Upper lobe of left lung (tissue), 6 donors: ENCODE data around the gene DNAH17. TPM values are rescaled to one million over a fixed set of nuclear protein-coding genes. Genes with fewer than 3 reads are reported as not detected.
A peak's percentile ranks its signal among the peaks of the same experiment; 100 is the strongest.

Experiments
- ATAC-seq, 2 donors: fragments of 200-7000 bp; cut with Tn5 transposase; one replicate each; pipeline ENCODE4 v1.9.1; 2022; ENCODE audit warnings: mild to moderate bottlenecking in 2 of 2, moderate library complexity in 2 of 2; ENCODE audit not compliant: low FRiP score in 2 of 2
- DNase-seq, 2 donors: peaks; one replicate each; pipeline ENCODE4 v3.0.0-alpha.2; 2019 to 2020
- H3K27ac ChIP-seq, 4 donors: fragments of 200-600 bp; sonication (generic); one replicate each; pipeline ENCODE4 v1.5.1; 2016 to 2019
- H3K27me3 ChIP-seq, 4 donors: fragments of 200-600 bp; sonication (generic); one replicate each; pipeline ENCODE4 v1.5.1; 2017 to 2019
- H3K36me3 ChIP-seq, 4 donors: fragments of 200-600 bp; sonication (generic); one replicate each; pipeline ENCODE4 v1.5.1; 2016 to 2019
- H3K4me1 ChIP-seq, 4 donors: fragments of 200-600 bp; sonication (generic); one replicate each; pipeline ENCODE4 v1.5.1; 2018 to 2019
- H3K4me3 ChIP-seq, 4 donors: fragments of 200-600 bp; sonication (generic); one replicate each; pipeline ENCODE4 v1.5.1; 2017 to 2019; ENCODE audit warnings: mild to moderate bottlenecking in 2 of 4, moderate library complexity in 1 of 4
- H3K9me3 ChIP-seq, 4 donors: fragments of 200-600 bp; sonication (generic); one replicate each; pipeline ENCODE4 v1.5.1; 2018 to 2019
- CTCF ChIP-seq, 6 experiments: fragments of 450-650 bp in 4 of 6; fragments of 200-600 bp in 2 of 6; sonication (generic) in 2 of 6; IDR thresholded peaks; one replicate each; pipeline ENCODE4 v1.5.1; 2016 to 2019; ENCODE audit warnings: antibody characterized with exemption in 6 of 6
- EP300 ChIP-seq, 4 donors: sonication (generic); formaldehyde crosslinking; IDR thresholded peaks; one replicate each; pipeline ENCODE4 v1.5.1; 2017; ENCODE audit warnings: antibody characterized with exemption in 4 of 4, control low read depth in 2 of 4
- POLR2A ChIP-seq, 4 donors: fragments of 450-650 bp; IDR thresholded peaks; one replicate each; pipeline ENCODE4 v1.5.1; 2016 to 2017; ENCODE audit warnings: antibody characterized with exemption in 4 of 4, mild to moderate bottlenecking in 2 of 4
- POLR2AphosphoS5 ChIP-seq, 2 donors: sonication (generic); formaldehyde crosslinking; IDR thresholded peaks; one replicate each; pipeline ENCODE4 v1.5.1; 2017; ENCODE audit warnings: antibody characterized with exemption in 2 of 2
- WGBS, 2 donors: methylation state at CpG; one replicate each; pipeline ENCODE4 v1.1.5; 2017 to 2018; 5-methylcytosine and 5-hydroxymethylcytosine counted together
- total RNA-seq, 6 donors: library from RNA; depleted of rRNA in 4 of 6; stranded (reverse); fragments of >200 nt in 4 of 6; gene quantifications; one replicate each; pipeline versions ENCODE4 v1.1.0 to v1.2.1, GENCODE V29; 2016 to 2021
- donor health status: DM: no; HTN: no; CAD: no; lungs with moderate emphysema.
- donor health status: DM: no; HTN: yes; CAD: no; lungs with severe emphysema.

DNAH17 gene
- total RNA-seq, 6 donors from 2014 or later: 2.0 to 21.0 (median 3.7) TPM

GRCh38 chr17:78391843-78392242, 185.4 kb downstream of the DNAH17 start:
- DNase-seq (no peak), ATAC-seq (no peak)
- Histone ChIP-seq H3K9me3 (no peaks in the 10 kb centered on the region), H3K4me1 (peaks cover 81 to 90% (median 83%) of the 10 kb centered on the region in 4 donors), H3K27ac (peak overlapping the region; percentile 44 to 98 (median 80)), H3K36me3 (peaks cover 0 to 39% (median 24%) of the 10 kb centered on the region in 4 donors), H3K27me3 (no peaks in the 10 kb centered on the region), H3K4me3 (no peak overlapping the region)
- 56 to 72% methylated on average over 4 of the region's 4 CpGs for WGBS, 2 donors
- TF ChIP-seq EP300 (IDR thresholded peaks at IDR 0.05) (no peak), CTCF (IDR thresholded peaks at IDR 0.05) (no peak), POLR2A (IDR thresholded peaks at IDR 0.05) (no peak), POLR2AphosphoS5 (IDR thresholded peaks at IDR 0.05) (no peak)

- WGBS, 2 donors: 93 to 94% methylated on average over 11 of the region's 11 CpGs
- Histone ChIP-seq H3K36me3 (peaks cover 0 to 35% (median 19%) of the 10 kb centered on the region in 4 donors), H3K4me1 (peaks cover 81 to 91% (median 83%) of the 10 kb centered on the region in 4 donors), H3K9me3 (no peaks in the 10 kb centered on the region), H3K27me3 (no peaks in the 10 kb centered on the region), H3K4me3 (no peak overlapping the region), H3K27ac (peak overlapping the region; percentile 44 to 98 (median 80))
- TF ChIP-seq CTCF (IDR thresholded peaks at IDR 0.05) (no peak), POLR2A (IDR thresholded peaks at IDR 0.05) (no peak), POLR2AphosphoS5 (IDR thresholded peaks at IDR 0.05) (no peak)
- DNase-seq: no peak
- ATAC-seq: no peak
These were observed 186.2 kb downstream of the DNAH17 start for GRCh38 chr17:78391051-78391431.

- Histone ChIP-seq H3K36me3 (peaks cover 0 to 29% (median 16%) of the 10 kb centered on the region in 4 donors), H3K27me3 (no peaks in the 10 kb centered on the region), H3K27ac (peak overlapping the region; percentile 97 to 99 (median 98)), H3K4me3 (no peak overlapping the region), H3K4me1 (peaks cover 82 to 97% (median 83%) of the 10 kb centered on the region in 4 donors), H3K9me3 (no peaks in the 10 kb centered on the region)
- TF ChIP-seq EP300 (IDR thresholded peaks at IDR 0.05): peak in 2 of 4 donors; percentile 19 to 91
- TF ChIP-seq CTCF (IDR thresholded peaks at IDR 0.05): peak in 3 of 6 experiments; percentile 11 to 23 (median 11)
- TF ChIP-seq POLR2AphosphoS5 (IDR thresholded peaks at IDR 0.05): peak in 1 of 2 donors; percentile 96
- no peak for TF ChIP-seq POLR2A (IDR thresholded peaks at IDR 0.05)
- ATAC-seq: peak in 1 of 2 donors; percentile 48
- no peak for DNase-seq
- 70 to 72% methylated on average over 13 of the region's 15 CpGs for WGBS, 2 donors
These were observed 186.8 kb downstream of the DNAH17 start for GRCh38 chr17:78390241-78391050.

- DNase-seq: peak in 1 of 2 donors; percentile 72
- H3K4me3 ChIP-seq: peak overlapping the region in 1 of 4 donors; percentile 12
- peaks cover 89 to 96% (median 93%) of the 10 kb centered on the region in 4 donors for H3K4me1 ChIP-seq
- H3K9me3 ChIP-seq: no peaks in the 10 kb centered on the region
- peak; percentile 23 to 57 for TF ChIP-seq POLR2AphosphoS5 (IDR thresholded peaks at IDR 0.05)
- TF ChIP-seq POLR2A (IDR thresholded peaks at IDR 0.05): peak in 1 of 4 donors; percentile 59
- TF ChIP-seq CTCF (IDR thresholded peaks at IDR 0.05): no peak
- TF ChIP-seq EP300 (IDR thresholded peaks at IDR 0.05): peak in 1 of 4 donors; percentile 54
- 20 to 30% methylated on average over 10 of the region's 10 CpGs for WGBS, 2 donors
- peaks cover 0 to 8% (median 4%) of the 10 kb centered on the region in 4 donors for H3K36me3 ChIP-seq
- peak; percentile 47 to 72 for ATAC-seq
- peak overlapping the region; percentile 97 to 99 (median 98) for H3K27ac ChIP-seq
- H3K27me3 ChIP-seq: no peaks in the 10 kb centered on the region
These were observed 188.9 kb downstream of the DNAH17 start for GRCh38 chr17:78387977-78388941.
